NCI-H2171 treated with DMSO at 0.1 percent for 48 hours (cell line): ENCODE results near the gene HIP1.
A peak's percentile ranks its signal among the peaks of the same experiment; 100 is the strongest.
"Not testable (repeated sequence)": the region's sequence is repeated elsewhere in the genome, so short reads cannot be mapped to it uniquely, and the experiment has no call there.

Experiments
- DNase-seq: peaks from one replicate; lab custom pipeline; 2025; lab: John Stamatoyannopoulos, UW

Gene HIP1

GRCh38 chr7:75573477-75574019 is 165.2 kb downstream of the HIP1 start:
- DNase-seq = no peak

- DNase-seq = peak; percentile 60
Observed at GRCh38 chr7:75572814-75573213, 165.9 kb downstream of the HIP1 start.

GRCh38 chr7:75572396-75572795 is 166.3 kb downstream of the HIP1 start:
- DNase-seq = peak; percentile 81

GRCh38 chr7:75571209-75571608 is 167.5 kb downstream of the HIP1 start:
- no peak for DNase-seq

GRCh38 chr7:75569629-75570282 is 169.0 kb downstream of the HIP1 start:
- not testable (repeated sequence) for DNase-seq

GRCh38 chr7:75567948-75568595 is 170.7 kb downstream of the HIP1 start:
- DNase-seq = no peak

GRCh38 chr7:75565132-75565837 is 173.5 kb downstream of the HIP1 start:
- no peak for DNase-seq

- DNase-seq = no peak
Observed at GRCh38 chr7:75563171-75563570, 175.6 kb downstream of the HIP1 start.

- DNase-seq = peak; percentile 42
Observed at GRCh38 chr7:75559976-75560365, 178.8 kb downstream of the HIP1 start.

- DNase-seq = peak; percentile 42
Observed at GRCh38 chr7:75559355-75559975, 179.3 kb downstream of the HIP1 start.

- not testable (repeated sequence) for DNase-seq
Observed at GRCh38 chr7:75556835-75557234, 181.9 kb downstream of the HIP1 start.

- DNase-seq = no peak
Observed at GRCh38 chr7:75555736-75556135, 183.0 kb downstream of the HIP1 start.

- no peak for DNase-seq
Observed at GRCh38 chr7:75546237-75547015, 192.3 kb downstream of the HIP1 start.

- DNase-seq = no peak
Observed at GRCh38 chr7:75537731-75538130, 201.0 kb downstream of the HIP1 start.

- DNase-seq = no peak
Observed at GRCh38 chr7:75536940-75537538, 201.7 kb downstream of the HIP1 start.

GRCh38 chr7:75536491-75536890 is 202.2 kb downstream of the HIP1 start:
- no peak for DNase-seq

GRCh38 chr7:75534727-75535307 is 203.9 kb downstream of the HIP1 start:
- DNase-seq = no peak

- DNase-seq = no peak
Observed at GRCh38 chr7:75533926-75534325, 204.8 kb downstream of the HIP1 start.

GRCh38 chr7:75532639-75533038 is 206.1 kb downstream of the HIP1 start:
- DNase-seq = no peak

- no peak for DNase-seq
Observed at GRCh38 chr7:75531359-75531821, 207.4 kb downstream of the HIP1 start.
